IMR-90 (cell line): Measurements from ENCODE around the gene PTRH2. TPM values are rescaled to one million over a fixed set of nuclear protein-coding genes. Genes with fewer than 3 reads are reported as not detected.

Experiments
- ATAC-seq: fragments of 200-7000 bp; cut with Tn5 transposase; 2 replicates; pipeline ENCODE4 v1.9.1; 2020; ENCODE audit warnings: low read depth, mild to moderate bottlenecking, moderate library complexity
- BruUV-seq: library from RNA; stranded (reverse); fragments of 400-500 nt; replicated peaks from 2 replicates; lab custom pipeline; 2021; lab: Mats Ljungman, UMichigan
- CTCF ChIA-PET: fragments of 300-600 bp; formaldehyde crosslinking; extraction: SDS; loops from one replicate; lab custom pipeline; 2021; ENCODE audit warnings: antibody characterized with exemption; lab: Yijun Ruan, JAX
- POLR2A ChIA-PET: fragments of 300-600 bp; sonication (Branson Sonifier 250); formaldehyde crosslinking; loops from one replicate; lab custom pipeline; 2022; ENCODE audit warnings: antibody characterized with exemption; ENCODE audit not compliant: unreplicated experiment; lab: Charles Lee
- DNase-seq: peaks from one replicate; pipeline ENCODE4 v3.0.0; 2013
- H2AFZ ChIP-seq: replicated peaks from 2 replicates; pipeline ENCODE3; 2013; ENCODE audit warnings: low read length, mild to moderate bottlenecking; ENCODE audit not compliant: poor library complexity
- H2AK5ac ChIP-seq: 2 replicates; pipeline ENCODE4 v1.6.1; 2013; ENCODE audit warnings: low read depth, low read length, inconsistent platforms
- H2AK9ac ChIP-seq: replicated peaks from 2 replicates; pipeline ENCODE3; 2013; ENCODE audit warnings: mild to moderate bottlenecking, low read depth, low read length, moderate library complexity; ENCODE audit not compliant: poor library complexity
- H2BK120ac ChIP-seq: 2 replicates; pipeline ENCODE4 v1.6.1; 2013; ENCODE audit warnings: low read depth, low read length, inconsistent platforms
- H2BK15ac ChIP-seq: 3 replicates; pipeline ENCODE4 v1.6.1; 2013; ENCODE audit warnings: low read depth, low read length, inconsistent platforms
- H2BK20ac ChIP-seq: 2 replicates; pipeline ENCODE4 v1.6.1; 2013; ENCODE audit warnings: low read depth, mild to moderate bottlenecking, inconsistent platforms, low read length, moderate library complexity
- H2BK5ac ChIP-seq: 2 replicates; pipeline ENCODE4 v1.6.1; 2013; ENCODE audit warnings: mild to moderate bottlenecking, low read depth, low read length, inconsistent platforms; ENCODE audit not compliant: poor library complexity, severe bottlenecking
- H3K14ac ChIP-seq: replicated peaks from 2 replicates; pipeline ENCODE4 v1.6.1; 2013; ENCODE audit warnings: low read depth, low read length, inconsistent platforms
- H3K18ac ChIP-seq: 2 replicates; pipeline ENCODE4 v1.6.1; 2013; ENCODE audit warnings: low read depth, low read length, control low read depth
- H3K23ac ChIP-seq: 2 replicates; pipeline ENCODE4 v1.6.1; 2013; ENCODE audit warnings: low read depth, low read length, inconsistent platforms
- H3K27ac ChIP-seq: 2 replicates; pipeline ENCODE4 v1.5.1; 2013; ENCODE audit warnings: mild to moderate bottlenecking, control low read depth, low read length; ENCODE audit not compliant: insufficient read depth
- H3K27me3 ChIP-seq: 2 replicates; pipeline ENCODE4 v1.6.1; 2013; ENCODE audit warnings: low read length; ENCODE audit not compliant: control insufficient read depth, insufficient read depth
- H3K36me3 ChIP-seq: 2 replicates; pipeline ENCODE4 v1.6.1; 2013; ENCODE audit warnings: low read length, mixed read lengths; ENCODE audit not compliant: control insufficient read depth, insufficient read depth
- H3K4ac ChIP-seq: 2 replicates; pipeline ENCODE4 v1.6.1; 2013; ENCODE audit warnings: low read depth, low read length, inconsistent platforms
- H3K4me1 ChIP-seq: 2 replicates; pipeline ENCODE4 v1.6.1; 2013; ENCODE audit warnings: low read length, mixed read lengths; ENCODE audit not compliant: control insufficient read depth, insufficient read depth
- H3K4me2 ChIP-seq: 2 replicates; pipeline ENCODE4 v1.6.1; 2013; ENCODE audit warnings: low read depth, mild to moderate bottlenecking, control low read depth, low read length, moderate library complexity
- H3K4me3 ChIP-seq: 2 replicates; pipeline ENCODE4 v1.5.1; 2013; ENCODE audit warnings: low read depth, mild to moderate bottlenecking, control low read depth, low read length, moderate library complexity; ENCODE audit not compliant: insufficient read depth
- H3K56ac ChIP-seq: 2 replicates; pipeline ENCODE4 v1.6.1; 2013; ENCODE audit warnings: low read length, inconsistent platforms; ENCODE audit not compliant: insufficient read depth; ENCODE audit errors: extremely low read depth
- H3K79me1 ChIP-seq, 2 experiments: 2 replicates each; pipeline ENCODE4 v1.6.1; 2013; ENCODE audit warnings: low read length in 2 of 2, inconsistent platforms in 1 of 2, low read depth in 1 of 2
- H3K9ac ChIP-seq: 2 replicates; pipeline ENCODE4 v1.6.1; 2013; ENCODE audit warnings: low read depth, low read length, control low read depth
- H3K9me1 ChIP-seq: 2 replicates; pipeline ENCODE4 v1.6.1; 2013; ENCODE audit warnings: low read length, inconsistent platforms; ENCODE audit not compliant: insufficient read depth
- H3K9me3 ChIP-seq: 2 replicates; pipeline ENCODE4 v1.6.1; 2013; ENCODE audit warnings: low read length; ENCODE audit not compliant: control insufficient read depth, insufficient read depth
- H4K20me1 ChIP-seq: 2 replicates; pipeline ENCODE4 v1.6.1; 2013; ENCODE audit warnings: low read length, inconsistent platforms; ENCODE audit not compliant: insufficient read depth
- H4K5ac ChIP-seq: 2 replicates; pipeline ENCODE4 v1.6.1; 2013; ENCODE audit warnings: mild to moderate bottlenecking, low read depth, low read length, control low read depth
- H4K8ac ChIP-seq, 2 experiments: 2 replicates each; pipeline ENCODE4 v1.6.1; 2013; ENCODE audit warnings: low read depth in 2 of 2, low read length in 2 of 2, control low read depth in 1 of 2, inconsistent platforms in 1 of 2
- H4K91ac ChIP-seq: 2 replicates; pipeline ENCODE4 v1.6.1; 2013; ENCODE audit warnings: low read depth, low read length, inconsistent platforms; ENCODE audit not compliant: insufficient read depth
- BHLHE40 ChIP-seq: fragments of 150-350 bp; IDR thresholded peaks from 2 replicates; pipeline ENCODE4 v1.6.1; 2016; ENCODE audit warnings: mild to moderate bottlenecking, low read depth, low read length
- CHD1 ChIP-seq: IDR thresholded peaks from 2 replicates; pipeline ENCODE4 v1.6.1; 2012; ENCODE audit warnings: low read depth, low read length, improper control_type of control experiment
- ELK1 ChIP-seq: fragments of 150-350 bp; IDR thresholded peaks from 2 replicates; pipeline ENCODE4 v1.6.1; 2016; ENCODE audit warnings: low read depth, mild to moderate bottlenecking, low read length, moderate library complexity, borderline replicate concordance
- NFE2L2 ChIP-seq: fragments of 150-350 bp; IDR thresholded peaks from 2 replicates; pipeline ENCODE4 v1.6.1; 2016; ENCODE audit warnings: low read depth, mild to moderate bottlenecking, low read length
- POLR2A ChIP-seq: IDR thresholded peaks from 2 replicates; pipeline ENCODE4 v1.6.1; 2012; ENCODE audit warnings: mild to moderate bottlenecking, low read depth, low read length
- RCOR1 ChIP-seq: IDR thresholded peaks from 2 replicates; pipeline ENCODE4 v1.6.1; 2012; ENCODE audit warnings: mild to moderate bottlenecking, low read length, improper control_type of control experiment; ENCODE audit not compliant: insufficient replicate concordance
- dilution Hi-C: fragments of 300-500 bp; cut with HindIII; formaldehyde crosslinking; loops from one replicate; pipeline ENCODE4 v1.14.3; 2018; ENCODE audit warnings: low sequenced_read_pairs; ENCODE audit not compliant: unreplicated experiment
- in situ Hi-C: fragments of 300-500 bp; cut with MboI; formaldehyde crosslinking; loops from 3 replicates; pipeline ENCODE4 v1.14.3; 2019; ENCODE audit warnings: low sequenced_read_pairs, inconsistent platforms, mixed read lengths
- intact Hi-C: fragments of 100-400 bp; cut with micrococcal nuclease; formaldehyde crosslinking; loops from 2 replicates; pipeline ENCODE4 v1.10.0; 2022
- polyA plus RNA-seq, 3 experiments: library from polyadenylated mRNA; depleted of rRNA; stranded (reverse); fragments of >200 nt; gene quantifications; 2 replicates each; pipeline ENCODE4 v1.2.3, GENCODE V29; 2012; ENCODE audit warnings: low replicate concordance in 1 of 3
- total RNA-seq: library from RNA; depleted of rRNA; stranded (reverse); fragments of >200 nt; gene quantifications from 2 replicates; pipeline ENCODE4 v1.2.3, GENCODE V29; 2012

PTRH2 gene
- total and polyA plus RNA-seq, 2 of the 4 experiments (the other 2 are of a cell fraction): 24.9 to 49.7 TPM

GRCh38 chr17:59719526-59719925 lies 12.3 kb upstream of the PTRH2 start:
- H3K23ac ChIP-seq: no peak overlapping the region
- peaks cover 19 to 60% of the 10 kb centered on the region in 2 experiments for H3K79me1 ChIP-seq
- no peaks in the 10 kb centered on the region; the same call in 1 of the 2 replicates for H3K36me3 ChIP-seq
- H4K91ac ChIP-seq: no peak overlapping the region
- no peak overlapping the region for H3K4ac ChIP-seq
- ChIA-PET POLR2A (no interaction called here), CTCF (no interaction called here)
- no peak overlapping the region for H3K14ac ChIP-seq
- ATAC-seq (peak; percentile 45; the same call in 1 of the 2 replicates), DNase-seq (no peak)
- no peak overlapping the region for H2BK15ac ChIP-seq
- no peak overlapping the region for H3K4me3 ChIP-seq
- H2BK5ac ChIP-seq: no peak overlapping the region
- H2BK120ac ChIP-seq: no peak overlapping the region
- no peak overlapping the region for H3K18ac ChIP-seq
- no peaks in the 10 kb centered on the region for H3K4me1 ChIP-seq
- no peak overlapping the region for H3K27ac ChIP-seq
- no peak for TF ChIP-seq CHD1
- no peak for TF ChIP-seq RCOR1
- no peak for TF ChIP-seq POLR2A
- no peak for TF ChIP-seq NFE2L2
- TF ChIP-seq BHLHE40: no peak
- TF ChIP-seq ELK1: no peak
- no peak overlapping the region for H2AK9ac ChIP-seq
- peaks cover 7% of the 10 kb centered on the region for H3K9me1 ChIP-seq
- H3K9ac ChIP-seq: no peak overlapping the region
- in situ Hi-C loops: no loop called here
- no peaks in the 10 kb centered on the region for H3K27me3 ChIP-seq
- no peak overlapping the region for H2BK20ac ChIP-seq
- no peak overlapping the region for H4K5ac ChIP-seq
- H2AFZ ChIP-seq: no peak overlapping the region
- intact Hi-C loops: no loop called here
- H4K8ac ChIP-seq: no peak overlapping the region
- H3K9me3 ChIP-seq: no peaks in the 10 kb centered on the region
- no peak overlapping the region for H3K4me2 ChIP-seq
- dilution Hi-C loops: no loop called here
- H3K56ac ChIP-seq: no peak overlapping the region
- H4K20me1 ChIP-seq: peaks cover 16% of the 10 kb centered on the region; the same call in 1 of the 2 replicates
- BruUV-seq: no TSS peak
- H2AK5ac ChIP-seq: no peak overlapping the region
